K562 (cell line): ENCODE data around the gene ST6GAL1. TPM values are rescaled to one million over a fixed set of nuclear protein-coding genes. Genes with fewer than 3 reads are reported as not detected.
"Not testable (repeated sequence)": the region's sequence is repeated elsewhere in the genome, so short reads cannot be mapped to it uniquely, and the experiment has no call there.

Experiments used
- ATAC-seq: fragments of 200-7000 bp; cut with Tn5 transposase; 3 replicates; pipeline ENCODE4 v1.9.1; 2020; ENCODE audit warnings: moderate library complexity
- BruUV-seq: library from RNA; stranded (reverse); fragments of 400-500 nt; replicated peaks from 2 replicates; lab custom pipeline; 2021; lab: Mats Ljungman, UMichigan
- CTCF ChIA-PET: fragments of 300-600 bp; formaldehyde crosslinking; extraction: SDS; loops from one replicate; lab custom pipeline; 2021; ENCODE audit warnings: low intra/inter-chr PET ratio; lab: Yijun Ruan, JAX
- POLR2A ChIA-PET: fragments of 300-600, 350-650 bp; sonication (Branson Sonifier 250); formaldehyde crosslinking; extraction: SDS; loops from one replicate; lab custom pipeline; 2021; ENCODE audit warnings: antibody characterized with exemption, inconsistent platforms; lab: Yijun Ruan, JAX
- DNase-seq, 4 experiments: peaks; one replicate each; pipeline versions ENCODE4 v3.0.0 to v3.0.0-alpha.2; 2011 to 2018; ENCODE audit warnings: low spot score in 3 of 4, mixed read lengths in 3 of 4; ENCODE audit errors: extremely low read depth in 1 of 4
- FAIRE-seq: peaks from 2 replicates; lab custom pipeline; 2011; peaks lifted over from hg19 to GRCh38; lab: Jason Lieb, UNC
- H2AFZ ChIP-seq: 2 replicates; pipeline ENCODE4 v1.6.0; 2011; ENCODE audit warnings: low read depth, low read length, control low read depth, inconsistent platforms
- H3K27ac ChIP-seq: fragments of 200-600 bp; 3 replicates; pipeline ENCODE4 v1.8.0; 2011; ENCODE audit warnings: low read depth, mild to moderate bottlenecking, control low read depth, inconsistent platforms, low read length, moderate library complexity, mixed read lengths; ENCODE audit errors: extremely low read depth
- H3K27me3 ChIP-seq, 2 experiments: fragments of 300-600 bp in 1 of 2; 2 replicates in 1 of 2; 3 replicates in 1 of 2; pipeline versions ENCODE4 v1.6.0 to v1.8.0; 2011; ENCODE audit warnings: inconsistent platforms in 2 of 2, low read length in 2 of 2, mild to moderate bottlenecking in 1 of 2, mixed read lengths in 1 of 2, moderate library complexity in 1 of 2; ENCODE audit not compliant: control insufficient read depth in 2 of 2, insufficient read depth in 2 of 2
- H3K36me3 ChIP-seq: fragments of 300-600 bp; 3 replicates; pipeline ENCODE4 v1.8.0; 2011; ENCODE audit warnings: mild to moderate bottlenecking, low read length, inconsistent platforms; ENCODE audit not compliant: control insufficient read depth, insufficient read depth
- H3K4me1 ChIP-seq, 2 experiments: fragments of 200-600 bp in 1 of 2; replicated peaks in 1 of 2; 2 replicates in 1 of 2; 3 replicates in 1 of 2; pipeline versions ENCODE4 v1.5.1 to v1.8.0; 2011; ENCODE audit warnings: inconsistent platforms in 2 of 2, low read length in 2 of 2, mild to moderate bottlenecking in 1 of 2, mixed read lengths in 1 of 2, moderate library complexity in 1 of 2; ENCODE audit not compliant: control insufficient read depth in 2 of 2, insufficient read depth in 2 of 2
- H3K4me2 ChIP-seq: 2 replicates; pipeline ENCODE4 v1.6.1; 2011; ENCODE audit warnings: low read length, control low read depth, inconsistent platforms, mixed read lengths; ENCODE audit not compliant: insufficient read depth
- H3K4me3 ChIP-seq: fragments of 200-600 bp; sonication (generic), shearing (Covaris generic); 2 replicates; pipeline ENCODE4 v1.5.1; 2016; ENCODE audit warnings: control low read depth, inconsistent platforms
- H3K79me2 ChIP-seq: fragments of 200-600 bp; 3 replicates; pipeline ENCODE4 v1.8.0; 2011; ENCODE audit warnings: low read length, inconsistent platforms; ENCODE audit not compliant: control insufficient read depth, insufficient read depth
- H3K9ac ChIP-seq, 2 experiments: 2 replicates each; pipeline versions ENCODE4 v1.6.0 to v1.6.1; 2011; ENCODE audit warnings: low read depth in 2 of 2, low read length in 2 of 2, control low read depth in 1 of 2, inconsistent platforms in 1 of 2, mild to moderate bottlenecking in 1 of 2, mixed read lengths in 1 of 2; ENCODE audit not compliant: insufficient read depth in 1 of 2
- H3K9me1 ChIP-seq: one replicate; pipeline ENCODE4 v1.6.0; 2011; ENCODE audit warnings: inconsistent platforms, mild to moderate bottlenecking, low read length, moderate library complexity; ENCODE audit not compliant: control insufficient read depth, insufficient read depth
- H3K9me3 ChIP-seq: replicated peaks from 2 replicates; pipeline ENCODE4 v1.5.1; 2011; ENCODE audit warnings: low read depth, low read length, inconsistent platforms; ENCODE audit not compliant: control insufficient read depth, insufficient read depth
- H4K20me1 ChIP-seq: replicated peaks from 2 replicates; pipeline ENCODE4 v1.6.1; 2011; ENCODE audit warnings: low read length, inconsistent platforms, mixed read lengths; ENCODE audit not compliant: control insufficient read depth, insufficient read depth
- ATF1 ChIP-seq, 2 experiments: fragments of 450-650 bp in 1 of 2; IDR thresholded peaks; 2 replicates each; pipeline ENCODE4 v1.6.1; 2016; ENCODE audit warnings: missing compliant biosample characterization in 1 of 2, missing genetic modification characterization in 1 of 2
- CREM ChIP-seq: IDR thresholded peaks from 2 replicates; pipeline ENCODE4 v1.6.1; 2014; ENCODE audit warnings: antibody characterized with exemption, low read depth
- DMBX1 ChIP-seq: fragments of 250-450 bp; sonication (Bioruptor Pico); IDR thresholded peaks from 2 replicates; pipeline ENCODE4 v1.8.0; 2022; ENCODE audit warnings: inconsistent platforms, mild to moderate bottlenecking, moderate library complexity, borderline replicate concordance
- MAFG ChIP-seq: fragments of 450-650 bp; conservative IDR thresholded peaks from 2 replicates; pipeline ENCODE4 v1.6.1; 2016; ENCODE audit warnings: missing genetic modification characterization, missing compliant biosample characterization
- NCOR1 ChIP-seq: fragments of 450-650 bp; IDR thresholded peaks from 2 replicates; pipeline ENCODE4 v1.6.1; 2016; ENCODE audit warnings: mild to moderate bottlenecking, moderate library complexity
- NFE2L1 ChIP-seq: fragments of 450-650 bp; IDR thresholded peaks from 2 replicates; pipeline ENCODE4 v1.6.1; 2016; ENCODE audit warnings: missing genetic modification characterization, low read depth, mild to moderate bottlenecking, missing compliant biosample characterization, moderate library complexity, borderline replicate concordance
- NR2C1 ChIP-seq, 2 experiments: fragments of 450-650 bp; IDR thresholded peaks; 2 replicates each; pipeline ENCODE4 v1.6.1; 2017; ENCODE audit warnings: mild to moderate bottlenecking in 2 of 2, antibody characterized with exemption in 1 of 2, inconsistent platforms in 1 of 2, missing compliant biosample characterization in 1 of 2, missing genetic modification characterization in 1 of 2
- RBBP5 ChIP-seq: fragments of 200-600 bp; sonication (generic); IDR thresholded peaks from 2 replicates; pipeline ENCODE4 v1.6.1; 2012; ENCODE audit warnings: borderline replicate concordance, mild to moderate bottlenecking, low read length, control low read depth, inconsistent platforms; ENCODE audit not compliant: insufficient read depth, poor library complexity, severe bottlenecking
- RBFOX2 ChIP-seq: fragments of 200-400 bp; formaldehyde crosslinking; IDR thresholded peaks from 2 replicates; pipeline ENCODE4 v1.6.1; 2017; ENCODE audit warnings: low read depth, mild to moderate bottlenecking, low read length, moderate library complexity
- SMAD4 ChIP-seq: fragments of 250-450 bp; sonication (Bioruptor Pico); conservative IDR thresholded peaks from 2 replicates; pipeline ENCODE4 v1.8.0; 2021; ENCODE audit warnings: inconsistent platforms, mild to moderate bottlenecking, moderate library complexity
- TAL1 ChIP-seq: fragments of 450-650 bp; IDR thresholded peaks from 2 replicates; pipeline ENCODE4 v1.6.1; 2016; ENCODE audit warnings: mild to moderate bottlenecking
- TEAD2 ChIP-seq: fragments of 450-650 bp; IDR thresholded peaks from 2 replicates; pipeline ENCODE4 v1.6.1; 2016; ENCODE audit warnings: missing genetic modification characterization, control low read depth, missing compliant biosample characterization
- TSHZ1 ChIP-seq: fragments of 250-450 bp; sonication (Bioruptor Pico); IDR thresholded peaks from 2 replicates; pipeline ENCODE4 v1.4.0; 2020; ENCODE audit warnings: mild to moderate bottlenecking, moderate library complexity
- ZFX ChIP-seq: sonication (generic); formaldehyde crosslinking; IDR thresholded peaks from 2 replicates; pipeline ENCODE4 v1.8.0; 2022; ENCODE audit warnings: mild to moderate bottlenecking, missing genetic modification reagents, moderate library complexity
- ZNF239 ChIP-seq: fragments of 250-450 bp; sonication (Bioruptor Pico); IDR thresholded peaks from 2 replicates; pipeline ENCODE4 v1.4.0; 2020; ENCODE audit warnings: mild to moderate bottlenecking
- ZNF507 ChIP-seq: conservative IDR thresholded peaks from 2 replicates; pipeline ENCODE4 v1.6.1; 2017; ENCODE audit warnings: missing genetic modification characterization, missing compliant biosample characterization
- ZNF586 ChIP-seq: fragments of 450-650 bp; formaldehyde crosslinking; conservative IDR thresholded peaks from 2 replicates; pipeline ENCODE4 v1.4.0; 2020; ENCODE audit warnings: mild to moderate bottlenecking, moderate library complexity
- WGBS: fragments of 100-300 bp; shearing (Covaris generic); methylation state at CpG from one replicate; pipeline ENCODE4 v1.1.6; 2016; ENCODE audit warnings: low coverage, mixed read lengths; ENCODE audit not compliant: insufficient coverage; ENCODE audit errors: missing lambda C conversion rate; 5-methylcytosine and 5-hydroxymethylcytosine counted together
- in situ Hi-C: fragments of 300-500 bp; cut with MboI; formaldehyde crosslinking; loops from 4 replicates; pipeline ENCODE4 v1.15.0; 2018; ENCODE audit warnings: inconsistent platforms, mixed read lengths
- intact Hi-C: fragments of 100-400 bp; cut with micrococcal nuclease; formaldehyde crosslinking; loops from 2 replicates; pipeline ENCODE4 v1.14.2; 2022
- polyA plus RNA-seq, 8 experiments: library from polyadenylated mRNA; depleted of rRNA in 4 of 8; stranded (reverse) in 5 of 8; unstranded in 3 of 8; fragments of >200 nt; fragmentation: Nextera tagmentation in 2 of 8; fragmentation: Illumina TruSeq in 1 of 8; extraction: Ambion mirVana in 2 of 8; extraction: Trizol in 1 of 8; gene quantifications; 2 replicates each; pipeline versions ENCODE4 v1.2.1 to v1.2.3, GENCODE V29; 2011 to 2014; ENCODE audit warnings: inconsistent platforms in 1 of 8, missing spikeins in 1 of 8
- total RNA-seq, 7 experiments: library from RNA; depleted of rRNA in 6 of 7; stranded (reverse); fragments of >200 nt in 6 of 7; fragmentation: Illumina TruSeq in 2 of 7; extraction: Trizol in 2 of 7; gene quantifications; 2 replicates each; pipeline versions ENCODE4 v1.2.1 to v1.2.3, GENCODE V29; 2011 to 2021; ENCODE audit warnings: low replicate concordance in 1 of 7

Gene ST6GAL1
- total and polyA plus RNA-seq, 9 of the 15 experiments (the other 6 are each of a cell fraction or from before 2014, with no cell fraction given): 31.9 to 145 (median 71.0) TPM

GRCh38 chr3:186886202-186886981 lies 43.9 kb upstream of the ST6GAL1 start (continued):
- TF ChIP-seq ZNF586 (CRISPR knock-in tag) (no peak), ZNF507 (tag) (no peak), RBFOX2 (no peak), RBBP5 (no peak), SMAD4 (CRISPR knock-in tag) (0 out of 2 replicates have a peak, but pooled peaks have one; percentile 11), CREM (no peak), ZFX (CRISPR knock-in tag) (0 out of 2 replicates have a peak, but pooled peaks have one; percentile 11)

- BruUV-seq; H3K9me3 ChIP-seq; H3K4me2 ChIP-seq; CTCF ChIA-PET; H3K9me1 ChIP-seq; ATAC-seq; H3K27me3 ChIP-seq; H3K36me3 ChIP-seq; H3K79me2 ChIP-seq; FAIRE-seq; DNase-seq; H3K4me3 ChIP-seq; H4K20me1 ChIP-seq; intact Hi-C loops; in situ Hi-C loops; POLR2A ChIA-PET; TF ChIP-seq ATF1 (CRISPR knock-in tag; IDR thresholded peaks at IDR 0.05): not testable (repeated sequence)
- H2AFZ ChIP-seq: peak overlapping the region; percentile 70
- peaks cover 11 to 45% of the 10 kb centered on the region in 2 experiments for H3K4me1 ChIP-seq
- H3K27ac ChIP-seq: peak overlapping the region; percentile 73
- WGBS: 0% methylated on average over 2 of the region's 5 CpGs
- H3K9ac ChIP-seq: peak overlapping the region in 1 of 2 experiments; percentile 60; a peak in 2 of 4 replicates
- TF ChIP-seq DMBX1 (CRISPR knock-in tag) (peak; percentile 99), NFE2L1 (tag) (peak; percentile 50; the same call in 1 of the 2 replicates), NR2C1 (IDR thresholded peaks at IDR 0.05) (peak; percentile 54; the same call in 1 of the 2 replicates), NR2C1 (tag; IDR thresholded peaks at IDR 0.05) (peak; percentile 90), TSHZ1 (CRISPR knock-in tag) (peak; percentile 82), TEAD2 (tag) (peak; percentile 88), NCOR1 (0 out of 2 replicates have a peak, but pooled peaks have one; percentile 24), ZNF239 (CRISPR knock-in tag) (peak; percentile 42; the same call in 1 of the 2 replicates), TAL1 (peak; percentile 27; the same call in 1 of the 2 replicates), MAFG (tag) (peak; percentile 39; the same call in 1 of the 2 replicates), ATF1 (tag; IDR thresholded peaks at IDR 0.05) (peak; percentile 53; the same call in 1 of the 2 replicates)
These were observed 42.8 kb upstream of the ST6GAL1 start for GRCh38 chr3:186887507-186887938.
